ENCODE results near the gene CDSN.

The CDSN gene

GRCh38 chr6:31144970-31145340, 24.7 kb upstream of the CDSN start:
- no peak for DNase-seq

DNA sequence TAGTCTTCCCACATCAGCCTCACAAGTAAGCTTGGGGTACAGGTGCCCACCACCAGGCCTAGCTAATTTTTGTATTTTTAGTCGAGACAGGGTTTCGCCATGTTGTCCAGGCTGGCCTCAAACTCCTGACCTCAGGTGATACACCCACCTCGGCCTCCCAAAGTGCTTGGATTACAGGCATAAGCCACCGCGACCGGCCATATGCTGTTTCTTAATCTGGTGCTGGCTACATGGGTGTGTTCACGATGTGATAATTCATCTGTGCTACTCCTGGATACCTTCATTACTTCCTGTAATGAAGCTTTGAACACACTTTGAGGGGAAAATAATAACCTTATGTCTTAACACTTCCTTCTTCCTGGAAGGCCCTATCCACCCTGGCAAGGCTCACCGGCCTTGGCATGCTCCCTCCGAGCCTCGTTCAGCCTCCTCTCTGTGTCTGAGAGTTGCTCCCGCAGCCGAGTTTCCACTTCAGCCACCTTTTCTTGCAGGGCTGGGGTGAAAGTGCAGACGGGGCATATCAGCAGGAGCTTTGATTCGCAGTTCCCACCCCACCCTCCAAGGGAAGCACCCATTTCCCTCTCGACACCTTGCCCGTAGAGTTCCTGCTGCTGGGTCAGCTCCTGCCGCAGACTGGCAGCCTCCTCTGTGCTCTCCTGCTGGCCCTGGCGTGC, 24.2 kb upstream of the CDSN start:
- no peak for DNase-seq

DNA sequence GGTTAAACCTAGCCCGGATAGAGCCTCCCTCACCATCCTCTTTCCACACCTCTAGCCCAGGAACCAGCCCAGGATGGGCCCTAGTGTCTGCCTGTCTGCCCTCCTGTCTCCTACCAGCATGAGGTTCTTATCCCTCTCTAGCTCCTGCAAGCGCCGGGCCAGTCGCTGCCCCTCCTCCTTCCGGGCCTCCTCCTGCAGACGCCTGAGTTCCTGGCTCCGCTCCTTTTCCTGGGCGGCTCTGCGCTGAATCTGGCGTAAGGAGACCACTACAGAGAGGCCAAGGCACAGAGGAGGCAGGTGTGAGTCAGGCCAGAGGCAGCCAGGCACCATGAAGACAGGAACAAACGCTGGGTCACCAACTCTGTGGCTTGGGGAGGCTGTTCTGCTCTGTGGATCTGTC, 22.9 kb upstream of the CDSN start:
- DNase-seq, result no peak

DNA sequence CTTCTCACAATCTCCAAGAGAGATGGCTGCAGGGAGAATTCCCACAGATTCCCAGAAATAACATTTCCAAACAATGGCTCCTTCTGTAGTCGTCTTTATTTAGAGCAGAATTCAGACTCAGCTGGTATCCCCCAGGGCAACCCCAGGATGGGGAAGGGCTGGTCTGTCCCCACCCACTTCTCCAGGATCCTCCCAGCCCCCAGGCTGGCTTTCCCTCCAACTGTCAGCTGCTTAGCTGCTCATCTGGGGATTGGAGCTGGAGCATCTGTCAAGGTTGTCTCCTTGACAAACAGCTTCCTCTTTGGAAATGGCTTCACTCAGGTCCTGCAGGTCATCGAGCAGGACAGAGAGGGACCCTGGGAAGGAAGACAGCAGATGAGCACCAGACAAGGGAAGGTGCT, 22.1 kb upstream of the CDSN start:
- no peak for DNase-seq

DNA sequence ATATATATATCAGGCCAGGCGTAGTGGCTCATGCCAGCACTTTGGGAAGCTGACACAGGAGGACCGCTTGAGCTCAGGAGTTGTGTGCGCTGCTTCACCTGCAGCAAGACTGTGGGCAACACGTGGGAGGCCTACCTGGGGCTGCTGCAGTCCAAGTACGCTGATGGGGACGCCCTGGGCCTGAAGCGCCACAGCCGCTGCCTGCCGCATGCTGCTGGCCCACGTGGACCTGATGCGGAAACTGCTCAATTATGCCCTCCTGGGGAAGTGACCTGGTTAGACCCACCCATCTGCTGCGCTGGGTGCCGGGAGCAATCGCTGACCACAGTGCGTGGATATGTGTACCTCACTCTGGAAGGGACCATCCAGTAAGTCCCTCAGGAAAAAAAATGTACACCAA, 20.4 kb upstream of the CDSN start:
- DNase-seq, result no peak

DNA sequence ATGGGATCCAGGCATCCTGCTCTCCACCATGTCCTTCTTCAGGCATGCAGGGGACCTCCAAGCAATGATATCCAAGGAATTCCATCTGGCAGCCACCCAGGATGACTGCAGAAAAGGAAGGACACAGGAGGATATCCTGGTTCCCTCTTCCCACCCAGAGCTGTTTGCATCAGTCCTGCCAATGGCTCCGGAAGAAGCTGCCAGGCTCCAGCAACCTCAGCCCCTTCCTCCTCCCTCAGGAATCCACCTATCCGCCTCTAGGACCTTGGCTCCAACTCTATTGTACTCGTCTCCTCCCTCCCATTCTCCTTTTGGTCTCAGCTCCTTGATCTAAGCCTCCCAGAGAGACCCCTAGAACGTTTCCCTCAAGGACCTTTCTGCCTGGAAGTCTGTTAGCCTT, 19.4 kb upstream of the CDSN start:
- DNase-seq, result no peak

DNA sequence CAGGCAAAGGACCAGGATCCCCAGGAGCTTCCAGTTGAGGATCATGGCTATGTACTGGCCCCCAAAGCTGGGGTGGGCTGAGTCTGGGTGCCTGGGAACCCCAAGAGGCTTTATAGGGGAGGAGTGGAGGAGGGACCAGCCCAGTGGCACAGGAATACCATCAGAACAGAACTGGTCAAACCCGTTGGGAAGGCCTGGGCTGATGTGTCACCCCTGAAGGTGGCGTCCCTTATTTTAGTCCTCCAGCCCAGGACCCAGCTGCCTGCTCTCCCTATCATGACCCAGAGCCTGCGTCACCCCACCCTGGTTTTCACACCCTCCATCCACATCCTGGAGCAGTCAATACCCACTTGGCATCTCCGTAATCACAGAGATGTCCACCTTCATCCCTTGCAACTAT, 18.7 kb upstream of the CDSN start, which contains the start of gene PSORS1C2:
Gene PSORS1C2, minus strand, starts transcription at position 85 of the 400 bp plus-strand sequence. Its CDS starts 40 bp downstream, at position 45.
- no peak for DNase-seq

DNA sequence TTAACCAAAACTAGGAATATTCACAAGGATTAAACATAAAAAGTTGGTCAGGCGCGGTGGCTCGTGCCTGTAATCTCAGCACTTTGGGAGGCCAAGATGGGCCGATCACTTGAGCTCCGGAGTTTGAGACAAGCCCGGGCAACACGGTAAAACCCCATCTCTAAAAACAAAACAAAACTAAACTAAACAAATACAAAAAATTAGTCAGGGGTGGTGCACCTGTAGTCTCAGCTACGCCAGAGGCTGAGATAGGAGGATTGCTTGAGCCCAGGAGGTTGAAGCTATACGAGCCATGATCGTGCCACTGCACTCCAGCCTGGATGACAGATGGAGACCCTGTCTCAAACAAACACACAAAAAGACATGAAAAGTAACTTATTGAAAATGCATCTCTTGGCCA, 15.5 kb upstream of the CDSN start:
- DNase-seq, result no peak

- DNase-seq, result no peak
Observed at GRCh38 chr6:31132806-31133205, 12.6 kb upstream of the CDSN start.

DNA sequence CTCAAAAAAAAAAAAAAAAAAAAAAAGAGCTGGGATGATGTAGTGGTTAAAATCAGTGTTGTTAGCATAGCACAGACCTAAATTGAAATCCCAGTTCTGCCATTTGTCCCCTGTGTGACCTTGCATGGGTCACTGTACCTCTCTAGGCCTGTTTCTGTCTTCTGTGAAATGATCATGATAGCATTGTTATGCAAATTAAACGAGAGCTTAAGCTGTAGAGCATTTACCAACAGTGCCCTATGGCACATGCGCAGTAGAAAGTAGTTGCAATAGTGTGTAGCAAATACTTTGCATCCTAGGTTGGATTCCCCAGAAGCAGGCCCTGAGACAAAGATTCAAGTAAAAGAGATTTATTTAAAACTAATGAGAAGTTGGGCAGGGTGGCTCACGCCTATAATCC, 11.3 kb upstream of the CDSN start:
- DNase-seq, result no peak

- no peak for DNase-seq
Observed at GRCh38 chr6:31130751-31131150, 10.5 kb upstream of the CDSN start.

DNA sequence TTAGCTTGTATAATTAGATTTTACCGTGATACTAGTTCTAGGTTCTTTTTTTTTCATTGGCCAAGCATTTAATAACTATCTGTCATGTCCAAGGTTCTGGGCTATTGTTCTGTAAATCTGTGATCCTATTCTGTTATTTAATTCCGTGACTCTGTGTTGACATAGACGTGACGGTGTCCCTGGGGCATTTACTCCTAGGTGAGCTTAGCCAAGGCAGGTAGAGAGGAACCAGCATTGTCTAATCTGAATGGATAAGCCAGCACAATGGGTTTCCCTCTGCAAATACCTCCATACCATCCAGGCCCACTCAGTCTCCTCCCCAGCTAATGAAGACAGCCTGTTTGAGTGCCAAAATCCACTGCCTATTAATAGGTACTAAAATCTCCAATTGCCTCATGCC, 8.9 kb upstream of the CDSN start:
- DNase-seq, result no peak

- DNase-seq, result peak in 6 of 14 donors; percentile 4 to 47 (median 10)
Observed at GRCh38 chr6:31128093-31128676, 7.9 kb upstream of the CDSN start.

DNA sequence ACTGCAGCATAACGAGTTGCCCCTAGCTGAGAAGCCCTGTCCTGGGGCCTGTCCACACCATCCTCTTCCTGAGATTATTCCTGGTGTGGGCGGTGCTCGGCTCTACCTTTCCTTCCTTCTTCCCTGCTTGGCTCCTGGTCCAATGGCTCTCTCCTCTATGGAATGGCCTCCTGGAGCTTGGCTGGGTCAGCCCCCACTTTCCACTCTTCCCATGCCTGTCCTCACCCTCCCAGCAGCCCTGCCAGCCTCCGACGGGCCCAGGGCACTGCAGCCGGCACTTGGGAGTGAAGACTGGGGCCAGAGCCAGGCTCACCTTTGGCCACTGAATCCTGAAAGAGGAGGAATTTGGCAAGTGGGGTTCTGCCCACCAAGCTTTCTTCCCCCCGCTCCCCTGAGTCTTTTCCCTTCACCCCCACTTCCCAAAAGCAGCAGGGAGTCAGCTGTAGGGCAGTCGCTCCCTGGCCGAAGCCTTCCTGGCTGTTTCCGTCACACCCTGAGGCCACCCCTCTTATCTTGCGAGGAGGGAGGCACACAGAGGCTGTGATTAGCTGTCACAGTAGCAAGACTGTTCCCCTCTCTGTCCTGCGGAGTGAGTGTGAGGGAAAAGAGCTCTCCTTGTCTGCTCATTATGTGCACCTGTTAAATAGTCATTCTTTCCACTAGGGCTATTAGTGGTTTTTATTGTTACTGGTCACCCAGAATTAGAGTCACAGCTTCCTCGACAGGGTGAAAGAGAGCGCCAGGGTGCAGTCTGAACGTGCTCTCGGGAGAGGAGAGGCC, 6.3 kb upstream of the CDSN start:
- DNase-seq, result no peak

GRCh38 chr6:31125586-31126363, 5.5 kb upstream of the CDSN start:
- no peak for DNase-seq

DNA sequence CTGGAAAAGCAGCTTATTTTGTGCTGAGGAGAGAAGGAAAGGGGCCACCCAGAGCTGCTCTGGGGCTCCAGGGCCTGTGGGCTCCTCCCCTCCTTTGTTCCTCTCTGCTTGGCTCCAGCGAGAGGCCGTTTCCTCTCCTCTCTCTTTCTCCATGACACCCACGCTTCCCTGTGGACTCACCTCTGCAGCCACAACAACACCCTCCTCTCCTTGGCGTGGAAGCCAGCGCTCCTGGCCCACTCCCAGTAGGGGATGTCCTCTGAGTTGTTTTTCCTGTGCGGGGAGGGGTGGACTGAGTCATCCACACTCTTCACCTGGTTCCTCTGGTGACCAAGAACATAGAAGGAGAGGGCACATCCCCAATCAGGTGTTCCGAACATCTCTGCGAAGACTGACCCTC, 4.9 kb upstream of the CDSN start:
- DNase-seq, result peak in 1 of 14 donors; percentile 28

GRCh38 chr6:31122791-31123706, 2.8 kb upstream of the CDSN start:
- peak in 10 of 14 donors; percentile 6 to 67 (median 30) for DNase-seq

DNA sequence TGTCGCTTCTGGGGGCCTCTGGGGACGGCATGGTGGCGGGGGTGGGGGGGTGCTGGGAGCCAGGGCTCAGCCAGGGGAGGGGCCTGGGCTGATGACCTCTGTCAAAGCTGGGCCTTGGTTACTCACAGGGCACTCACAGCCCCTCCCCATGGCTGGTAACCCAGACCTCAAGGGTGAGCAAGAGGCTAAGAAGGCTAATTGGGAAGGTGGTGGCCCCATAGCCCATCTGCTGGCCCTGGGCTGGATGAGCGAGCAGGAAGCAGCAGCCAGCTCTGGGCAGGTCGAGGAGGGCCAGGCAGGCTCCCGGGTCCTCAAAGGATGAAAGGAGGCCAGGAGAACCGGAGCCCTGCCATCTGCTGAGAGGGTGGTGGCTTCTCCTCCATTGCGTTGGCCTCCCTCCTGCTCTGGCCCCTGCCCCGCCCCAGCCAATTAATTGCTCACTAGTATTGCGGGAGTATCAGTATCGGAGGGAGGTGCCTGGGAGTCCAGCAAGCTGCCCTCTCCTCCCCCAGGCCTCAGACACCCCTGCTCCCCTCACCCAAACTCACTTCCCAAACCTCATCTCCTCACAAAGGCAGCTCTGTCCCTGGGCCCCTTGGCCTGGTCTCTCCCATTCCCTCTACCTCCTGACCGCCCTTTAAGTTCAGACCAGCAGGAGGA, 1.0 kb upstream of the CDSN start:
- no peak for DNase-seq

DNA sequence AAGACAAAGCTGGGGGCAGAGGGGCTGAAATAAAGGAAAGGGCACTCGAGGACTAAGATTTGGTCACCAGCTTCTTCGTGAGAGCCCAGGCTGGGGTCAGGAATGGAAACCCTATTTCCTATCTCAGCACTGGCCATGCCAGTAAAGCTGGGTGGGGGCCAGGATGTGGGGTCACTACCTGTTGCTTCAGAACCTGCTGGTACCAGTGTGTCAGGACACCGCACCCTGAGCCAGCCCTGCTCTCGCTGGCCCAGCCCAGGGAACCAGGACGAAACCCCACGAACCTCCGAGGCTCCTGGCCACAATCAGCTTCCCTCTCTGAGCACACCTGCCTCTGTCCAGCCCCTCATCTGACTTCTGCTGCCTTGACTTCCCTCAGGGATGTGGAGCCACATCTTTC, 2.1 kb downstream of the CDSN start:
- no peak for DNase-seq

- DNase-seq, result no peak
Observed at GRCh38 chr6:31116661-31117385, 3.4 kb downstream of the CDSN start.

All from C1 segment of cervical spinal cord (tissue), 14 donors.